Trophoblast cell (in vitro differentiated cells and primary cell): Measurements from ENCODE around the gene STARD5.

Experiments used
- DNase-seq, 2 donors: peaks; one replicate each; pipeline ENCODE4 v3.0.0-alpha.2; 2016
- H2AFZ ChIP-seq: 2 replicates; pipeline ENCODE4 v1.6.1; 2013; ENCODE audit warnings: low read length, moderate library complexity, mild to moderate bottlenecking; ENCODE audit not compliant: insufficient read depth, poor library complexity
- H2AK5ac ChIP-seq: 2 replicates; pipeline ENCODE4 v1.6.1; 2013; ENCODE audit warnings: mild to moderate bottlenecking, low read length
- H2BK120ac ChIP-seq: 2 replicates; pipeline ENCODE4 v1.6.1; 2013; ENCODE audit warnings: low read length, mild to moderate bottlenecking, moderate library complexity; ENCODE audit not compliant: insufficient read depth, poor library complexity
- H2BK12ac ChIP-seq: 2 replicates; pipeline ENCODE4 v1.6.1; 2013; ENCODE audit warnings: mild to moderate bottlenecking, low read length, moderate library complexity
- H2BK5ac ChIP-seq: 2 replicates; pipeline ENCODE4 v1.6.1; 2013; ENCODE audit warnings: low read length, low read depth, moderate library complexity, mild to moderate bottlenecking; ENCODE audit not compliant: poor library complexity
- H3K14ac ChIP-seq: 2 replicates; pipeline ENCODE4 v1.6.1; 2013; ENCODE audit warnings: mild to moderate bottlenecking, low read length
- H3K18ac ChIP-seq: 2 replicates; pipeline ENCODE4 v1.6.1; 2013; ENCODE audit warnings: mild to moderate bottlenecking, low read length
- H3K23ac ChIP-seq: 2 replicates; pipeline ENCODE4 v1.6.1; 2013; ENCODE audit warnings: low read length
- H3K27ac ChIP-seq: 2 replicates; pipeline ENCODE4 v1.5.1; 2013; ENCODE audit warnings: low read depth, mild to moderate bottlenecking, inconsistent platforms, low read length, moderate library complexity
- H3K27me3 ChIP-seq: 2 replicates; pipeline ENCODE4 v1.6.1; 2013; ENCODE audit warnings: inconsistent platforms, mild to moderate bottlenecking, low read length, moderate library complexity; ENCODE audit not compliant: insufficient read depth
- H3K36me3 ChIP-seq, 2 experiments: 1 replicate in 1 of 2; 2 replicates in 1 of 2; pipeline ENCODE4 v1.6.1; 2013; ENCODE audit warnings: low read length in 2 of 2, mild to moderate bottlenecking in 2 of 2, moderate library complexity in 1 of 2; ENCODE audit not compliant: insufficient read depth in 2 of 2, control insufficient read depth in 1 of 2
- H3K4ac ChIP-seq: 2 replicates; pipeline ENCODE4 v1.6.1; 2013; ENCODE audit warnings: low read depth, mild to moderate bottlenecking, low read length, moderate library complexity
- H3K4me1 ChIP-seq, 2 experiments: 1 replicate in 1 of 2; 2 replicates in 1 of 2; pipeline ENCODE4 v1.6.1; 2013; ENCODE audit warnings: low read length in 2 of 2, mild to moderate bottlenecking in 2 of 2, moderate library complexity in 1 of 2; ENCODE audit not compliant: insufficient read depth in 2 of 2, control insufficient read depth in 1 of 2
- H3K4me2 ChIP-seq: 2 replicates; pipeline ENCODE4 v1.6.1; 2013; ENCODE audit warnings: inconsistent platforms, mild to moderate bottlenecking, low read length, moderate library complexity
- H3K4me3 ChIP-seq: 2 replicates; pipeline ENCODE4 v1.5.1; 2013; ENCODE audit warnings: mild to moderate bottlenecking, low read depth, low read length, inconsistent platforms
- H3K79me1 ChIP-seq: one replicate; pipeline ENCODE4 v1.6.1; 2013; ENCODE audit warnings: low read length
- H3K79me2 ChIP-seq: 2 replicates; pipeline ENCODE4 v1.6.1; 2013; ENCODE audit warnings: low read length, mild to moderate bottlenecking; ENCODE audit not compliant: control insufficient read depth, insufficient read depth, poor library complexity
- H3K9ac ChIP-seq: 2 replicates; pipeline ENCODE4 v1.6.1; 2013; ENCODE audit warnings: mild to moderate bottlenecking, low read length
- H3K9me3 ChIP-seq: 2 replicates; pipeline ENCODE4 v1.6.1; 2013; ENCODE audit warnings: low read depth, mild to moderate bottlenecking, control low read depth, inconsistent platforms, low read length; ENCODE audit not compliant: insufficient read depth
- H4K12ac ChIP-seq: 2 replicates; pipeline ENCODE4 v1.6.1; 2013; ENCODE audit warnings: low read depth, mild to moderate bottlenecking, low read length, moderate library complexity
- H4K8ac ChIP-seq: 2 replicates; pipeline ENCODE4 v1.6.1; 2013; ENCODE audit warnings: low read depth, mild to moderate bottlenecking, low read length, moderate library complexity
- H4K91ac ChIP-seq: one replicate; pipeline ENCODE4 v1.6.1; 2013; ENCODE audit warnings: low read depth, mild to moderate bottlenecking, low read length, moderate library complexity
- WGBS: extraction: QIAGEN DNeasy Blood & Tissue Kit; methylation state at CpG from one replicate; pipeline ENCODE4 v1.1.7; 2013; ENCODE audit warnings: missing lambda C conversion rate; ENCODE audit not compliant: insufficient read length, insufficient coverage; ENCODE audit errors: extremely low coverage; 5-methylcytosine and 5-hydroxymethylcytosine counted together

Gene STARD5

DNA sequence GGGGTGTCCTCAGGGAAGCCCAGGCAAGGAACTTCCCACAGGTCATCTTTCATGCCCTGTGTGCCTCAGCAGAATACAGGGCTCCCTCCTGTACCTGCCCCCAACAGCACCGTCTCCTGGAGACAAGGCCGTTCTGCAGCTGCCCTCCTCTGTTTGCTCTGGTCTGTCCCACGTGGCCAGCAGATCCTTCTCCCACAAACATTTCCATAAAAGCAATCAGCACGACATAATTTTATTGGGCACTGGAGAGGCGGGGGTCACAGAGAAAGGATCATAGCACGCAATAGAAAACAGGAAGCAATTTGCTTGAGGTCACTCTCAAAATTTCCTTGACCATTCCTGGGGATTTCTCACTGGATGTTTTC lies 29.4 kb downstream of the STARD5 start:
- no peak overlapping the region for H2AFZ ChIP-seq
- no peak overlapping the region for H2BK120ac ChIP-seq
- no peak overlapping the region for H4K91ac ChIP-seq
- no peak for DNase-seq
- H3K27ac ChIP-seq = no peak overlapping the region
- no peak overlapping the region for H2BK12ac ChIP-seq
- WGBS = no CpG with 5 or more reads among the region's 6 CpGs
- H3K4ac ChIP-seq = no peak overlapping the region
- no peaks in the 10 kb centered on the region for H3K36me3 ChIP-seq
- H3K18ac ChIP-seq = no peak overlapping the region
- no peak overlapping the region for H4K8ac ChIP-seq
- no peaks in the 10 kb centered on the region for H3K4me1 ChIP-seq
- no peak overlapping the region for H2AK5ac ChIP-seq
- H3K79me1 ChIP-seq = no peaks in the 10 kb centered on the region
- H2BK5ac ChIP-seq = no peak overlapping the region
- no peak overlapping the region for H3K14ac ChIP-seq
- H3K9me3 ChIP-seq = no peaks in the 10 kb centered on the region
- H3K79me2 ChIP-seq = no peaks in the 10 kb centered on the region
- no peak overlapping the region for H3K4me3 ChIP-seq
- no peak overlapping the region for H4K12ac ChIP-seq
- H3K23ac ChIP-seq = no peak overlapping the region
- H3K4me2 ChIP-seq = no peak overlapping the region
- H3K27me3 ChIP-seq = no peaks in the 10 kb centered on the region
- H3K9ac ChIP-seq = no peak overlapping the region

GRCh38 chr15:81293728-81294515 lies 30.0 kb downstream of the STARD5 start:
- Histone ChIP-seq H2BK120ac (no peak overlapping the region), H4K91ac (no peak overlapping the region), H3K18ac (no peak overlapping the region), H3K4me2 (no peak overlapping the region), H3K4me1 (no peaks in the 10 kb centered on the region), H2AFZ (no peak overlapping the region), H3K36me3 (no peaks in the 10 kb centered on the region), H3K9ac (no peak overlapping the region), H2AK5ac (no peak overlapping the region), H3K23ac (no peak overlapping the region), H3K4ac (no peak overlapping the region), H4K8ac (no peak overlapping the region), H3K79me1 (no peaks in the 10 kb centered on the region), H3K14ac (no peak overlapping the region), H4K12ac (no peak overlapping the region), H3K27ac (no peak overlapping the region), H3K4me3 (no peak overlapping the region), H2BK12ac (no peak overlapping the region), H3K79me2 (no peaks in the 10 kb centered on the region), H3K27me3 (no peaks in the 10 kb centered on the region), H2BK5ac (no peak overlapping the region), H3K9me3 (no peaks in the 10 kb centered on the region)
- 100% methylated on average over 2 of the region's 9 CpGs for WGBS
- DNase-seq = no peak

DNA sequence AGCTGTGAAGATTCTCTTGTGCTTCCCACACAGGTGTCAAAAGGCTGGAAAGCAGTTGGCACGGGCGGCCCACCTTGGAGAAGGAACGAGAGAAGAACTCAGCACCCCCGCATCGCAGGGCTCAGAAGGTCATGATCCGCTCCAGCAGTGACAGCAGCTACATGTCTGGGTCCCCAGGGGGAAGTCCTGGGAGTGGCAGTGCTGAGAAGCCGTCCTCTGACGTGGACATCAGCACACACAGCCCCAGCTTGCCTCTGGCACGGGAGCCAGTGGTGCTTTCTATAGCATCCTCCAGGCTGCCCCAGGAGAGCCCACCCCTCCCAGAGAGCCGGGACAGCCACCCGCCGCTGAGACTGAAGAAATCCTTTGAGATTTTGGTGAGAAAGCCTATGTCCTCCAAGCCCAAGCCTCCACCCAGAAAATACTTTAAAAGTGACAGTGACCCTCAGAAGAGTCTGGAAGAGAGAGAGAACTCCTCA lies 31.4 kb downstream of the STARD5 start:
- H4K8ac ChIP-seq = no peak overlapping the region
- H3K9ac ChIP-seq = no peak overlapping the region
- no peak overlapping the region for H3K4me2 ChIP-seq
- H2BK5ac ChIP-seq = no peak overlapping the region
- no peaks in the 10 kb centered on the region for H3K79me1 ChIP-seq
- no peak overlapping the region for H2BK120ac ChIP-seq
- H3K18ac ChIP-seq = no peak overlapping the region
- H3K23ac ChIP-seq = no peak overlapping the region
- WGBS = no CpG with 5 or more reads among the region's 12 CpGs
- H3K4me3 ChIP-seq = no peak overlapping the region
- H3K27ac ChIP-seq = no peak overlapping the region
- peaks cover 2% of the 10 kb centered on the region for H3K9me3 ChIP-seq
- no peak overlapping the region for H3K14ac ChIP-seq
- H4K91ac ChIP-seq = no peak overlapping the region
- no peak overlapping the region for H2AK5ac ChIP-seq
- H3K4ac ChIP-seq = no peak overlapping the region
- no peak overlapping the region for H2AFZ ChIP-seq
- H3K79me2 ChIP-seq = no peaks in the 10 kb centered on the region
- H3K27me3 ChIP-seq = no peaks in the 10 kb centered on the region
- H3K36me3 ChIP-seq = no peaks in the 10 kb centered on the region
- no peak overlapping the region for H2BK12ac ChIP-seq
- DNase-seq = no peak
- H4K12ac ChIP-seq = no peak overlapping the region
- H3K4me1 ChIP-seq = no peaks in the 10 kb centered on the region

GRCh38 chr15:81291916-81292522 lies 31.9 kb downstream of the STARD5 start:
- Histone ChIP-seq H2AK5ac (no peak overlapping the region), H3K27me3 (no peaks in the 10 kb centered on the region), H4K8ac (no peak overlapping the region), H2AFZ (no peak overlapping the region), H3K4ac (no peak overlapping the region), H4K12ac (no peak overlapping the region), H3K27ac (no peak overlapping the region), H3K36me3 (no peaks in the 10 kb centered on the region), H3K4me2 (no peak overlapping the region), H3K4me1 (no peaks in the 10 kb centered on the region), H3K79me2 (no peaks in the 10 kb centered on the region), H2BK120ac (no peak overlapping the region), H3K79me1 (no peaks in the 10 kb centered on the region), H2BK5ac (no peak overlapping the region), H4K91ac (no peak overlapping the region), H3K9me3 (peaks cover 2% of the 10 kb centered on the region), H2BK12ac (no peak overlapping the region), H3K14ac (no peak overlapping the region), H3K23ac (no peak overlapping the region), H3K9ac (no peak overlapping the region), H3K18ac (no peak overlapping the region), H3K4me3 (no peak overlapping the region)
- no peak for DNase-seq
- no CpG with 5 or more reads among the region's 5 CpGs for WGBS
